Stromal cell of bone marrow (primary cell): ENCODE measurements around the gene PRR35.

ENCODE experiments used
- DNase-seq: peaks from one replicate; pipeline ENCODE4 v3.0.0-alpha.2; 2012; ENCODE audit warnings: low read depth

The PRR35 gene

DNA sequence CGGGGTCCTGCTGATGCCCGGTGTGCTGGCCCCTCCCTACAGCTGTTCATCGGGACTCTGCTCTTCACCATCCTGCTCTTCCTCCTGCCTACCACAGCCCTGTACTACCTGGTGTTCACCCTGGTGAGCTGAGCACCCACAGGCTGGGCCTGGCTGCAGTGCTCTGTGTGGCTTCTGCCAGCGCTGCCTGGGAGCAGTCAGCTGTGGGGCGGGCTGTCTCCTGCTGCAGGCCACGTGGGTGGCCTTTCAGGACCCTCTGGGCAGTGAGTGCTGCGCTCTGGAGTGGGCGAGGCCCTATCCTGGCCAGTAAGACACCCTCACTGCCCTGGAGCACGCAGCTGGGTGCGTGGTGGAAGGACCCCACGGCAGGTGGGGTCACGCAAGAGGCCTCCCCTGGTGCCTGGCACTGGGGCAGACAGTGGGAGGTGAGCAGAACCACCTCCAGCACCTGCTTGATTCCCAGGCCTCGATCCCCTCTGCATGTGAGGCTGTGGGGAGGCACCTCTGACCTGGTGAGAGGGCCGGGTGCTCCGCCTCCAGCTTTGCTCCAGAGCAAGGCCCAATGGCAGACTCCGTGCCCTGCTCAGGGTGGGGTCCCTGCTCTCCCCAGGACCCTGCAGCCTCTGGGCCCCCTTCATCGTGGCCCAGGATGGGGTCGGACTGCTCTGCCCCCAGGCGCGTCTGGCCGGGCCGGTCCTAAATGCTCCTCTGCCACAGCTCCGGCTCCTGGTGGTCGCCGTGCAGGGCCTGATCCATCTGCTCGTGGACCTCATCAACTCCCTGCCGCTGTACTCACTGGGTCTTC, 20.1 kb downstream of the PRR35 start:
- DNase-seq: no peak

- DNase-seq: no peak
Observed at GRCh38 chr16:580946-581498, 20.8 kb downstream of the PRR35 start.

- no peak for DNase-seq
Observed at GRCh38 chr16:582218-582613, 22.0 kb downstream of the PRR35 start.

- DNase-seq: no peak
Observed at GRCh38 chr16:582614-583331, 22.6 kb downstream of the PRR35 start.

- no peak for DNase-seq
Observed at GRCh38 chr16:583470-583814, 23.2 kb downstream of the PRR35 start.

GRCh38 chr16:583815-584591, 23.8 kb downstream of the PRR35 start:
- DNase-seq: no peak

GRCh38 chr16:585351-585750, 25.2 kb downstream of the PRR35 start:
- no peak for DNase-seq

- no peak for DNase-seq
Observed at GRCh38 chr16:586047-586644, 26.0 kb downstream of the PRR35 start.

DNA sequence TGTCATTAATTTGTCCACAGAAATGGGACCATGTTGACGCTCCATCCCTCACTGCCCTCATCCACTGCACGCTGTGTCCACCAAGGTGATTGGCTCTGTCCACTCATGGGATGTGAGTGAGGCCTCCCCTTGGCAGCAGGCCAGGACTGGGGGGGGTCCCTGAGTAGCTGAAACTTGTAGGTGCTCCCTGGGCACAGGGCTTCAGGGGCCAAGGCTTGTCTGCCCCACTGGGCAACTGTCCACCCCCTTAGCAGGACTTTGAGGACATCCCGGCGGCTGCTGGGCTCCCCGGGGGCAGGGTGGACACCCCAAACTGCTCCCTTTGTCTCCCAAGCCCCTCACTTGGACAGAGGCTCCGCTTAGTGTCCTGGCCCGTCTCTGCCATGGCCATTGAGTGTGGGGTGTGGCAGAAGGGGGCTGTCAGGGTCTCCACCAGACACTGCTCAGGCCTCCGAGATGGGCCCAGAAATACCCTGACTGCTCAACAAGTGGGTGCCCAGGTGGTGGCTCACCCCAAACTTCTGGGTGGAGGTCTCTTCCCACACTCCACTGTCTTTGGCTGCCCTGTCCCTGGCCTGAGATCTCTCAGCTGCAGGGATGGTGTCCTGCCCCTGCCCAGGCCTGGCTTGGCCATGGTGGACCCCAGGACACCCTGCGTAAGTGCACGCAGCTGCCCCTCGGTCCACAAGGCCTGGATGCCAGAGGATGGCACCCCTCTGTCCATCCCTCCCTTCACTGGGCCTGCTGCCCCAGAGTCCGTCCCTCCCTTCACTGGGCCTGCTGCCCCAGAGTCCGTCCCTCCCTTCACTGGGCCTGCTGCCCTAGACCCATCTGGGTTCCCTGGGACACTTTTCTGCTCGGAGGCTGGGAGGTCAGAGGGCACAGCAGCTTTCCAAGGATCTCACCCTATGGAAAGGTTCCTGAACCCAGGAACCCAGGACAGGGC, 26.7 kb downstream of the PRR35 start:
- no peak for DNase-seq

DNA sequence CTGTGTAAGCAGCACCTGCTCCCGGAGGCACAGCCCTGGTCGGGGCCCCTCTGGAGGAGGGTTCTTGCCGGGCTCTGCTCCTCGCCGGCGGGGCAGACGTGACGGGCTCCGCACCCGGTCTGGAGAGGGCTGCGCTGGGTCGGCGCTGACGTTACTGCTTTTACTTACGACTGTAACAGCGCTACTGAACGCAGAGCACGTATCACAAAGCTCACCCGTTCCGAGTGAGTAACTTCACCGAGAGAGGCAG, 28.4 kb downstream of the PRR35 start:
- DNase-seq: no peak

GRCh38 chr16:588889-589657, 28.9 kb downstream of the PRR35 start:
- peak; percentile 87 for DNase-seq

GRCh38 chr16:589658-590187, 29.5 kb downstream of the PRR35 start, which contains the start of gene RAB40C:
TSS of gene RAB40C (plus strand) at chr16:590066. CDS start at chr16:590292, 226 bp downstream.
- peak; percentile 91 for DNase-seq

GRCh38 chr16:590188-590814, 30.1 kb downstream of the PRR35 start:
- no peak for DNase-seq

- DNase-seq: no peak
Observed at GRCh38 chr16:590815-591200, 30.6 kb downstream of the PRR35 start.

GRCh38 chr16:591231-591630, 31.0 kb downstream of the PRR35 start:
- no peak for DNase-seq

DNA sequence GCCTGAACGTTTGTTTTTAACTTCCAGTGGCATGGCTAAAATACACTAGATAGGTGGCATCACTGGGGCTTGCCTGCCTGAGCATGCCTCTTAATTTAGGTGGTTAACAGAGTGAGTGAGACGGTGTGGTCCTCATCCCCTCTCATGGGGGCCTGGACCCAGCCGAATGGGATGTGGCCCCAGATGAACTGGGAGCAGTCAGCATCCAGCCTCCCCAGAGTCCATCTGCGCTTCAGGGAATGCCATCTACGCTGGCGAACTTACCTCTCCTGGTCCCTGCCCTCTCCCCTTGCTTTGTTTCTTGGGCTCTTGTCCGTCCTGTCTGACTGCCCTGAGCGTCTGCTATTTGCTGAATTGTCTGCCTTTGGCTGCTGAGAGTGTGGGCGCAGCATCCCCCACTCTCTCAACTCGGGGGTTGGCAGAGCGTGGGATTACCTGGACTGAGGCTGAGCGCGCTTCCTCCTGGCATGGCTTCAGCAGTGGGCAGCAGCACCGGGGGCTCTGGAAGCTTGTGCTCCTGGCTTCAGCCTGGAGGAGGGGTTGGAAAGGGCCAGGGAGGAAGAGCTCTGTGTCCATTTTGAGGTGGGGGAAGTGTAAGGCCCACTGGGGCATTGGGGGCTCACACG, 31.8 kb downstream of the PRR35 start:
- no peak for DNase-seq

DNA sequence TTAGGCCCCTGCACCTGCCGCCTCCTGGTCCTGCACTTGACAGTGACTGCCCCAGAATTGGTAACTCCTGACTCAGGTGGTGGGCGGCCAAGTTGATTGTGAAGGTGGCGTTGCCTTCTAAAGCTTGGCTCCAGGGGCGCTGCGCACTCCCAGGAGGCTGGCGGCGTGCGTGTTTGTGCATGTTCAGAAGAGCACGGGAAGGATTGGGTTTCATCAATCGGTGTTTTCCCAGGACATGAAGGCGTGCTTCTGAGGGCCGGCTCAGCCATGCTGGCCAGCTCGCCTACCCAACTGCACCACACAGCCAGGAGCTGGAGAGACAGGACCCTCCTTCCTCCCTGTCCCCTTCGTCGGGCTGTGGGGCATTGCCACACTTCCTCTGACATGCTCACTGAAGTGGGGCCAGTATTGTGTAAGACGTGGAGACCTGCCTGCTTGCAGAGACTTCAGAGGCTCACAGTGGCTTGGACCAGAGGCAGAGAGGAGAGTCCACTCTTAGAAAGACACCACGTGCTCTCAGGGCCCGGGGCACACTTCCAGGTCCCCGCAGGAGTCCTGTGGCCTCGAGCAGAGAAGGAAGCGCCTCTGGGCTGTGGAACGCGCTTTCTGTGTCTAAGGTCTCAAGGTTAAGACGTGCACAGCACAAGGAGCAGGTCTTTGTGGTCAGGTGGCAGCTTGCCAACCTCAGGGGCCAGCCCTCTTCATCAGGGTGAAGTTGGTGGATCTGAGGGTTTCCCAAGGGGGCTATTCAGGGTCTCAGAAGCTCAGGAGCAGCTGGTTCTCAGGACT, 32.5 kb downstream of the PRR35 start:
- no peak for DNase-seq

DNA sequence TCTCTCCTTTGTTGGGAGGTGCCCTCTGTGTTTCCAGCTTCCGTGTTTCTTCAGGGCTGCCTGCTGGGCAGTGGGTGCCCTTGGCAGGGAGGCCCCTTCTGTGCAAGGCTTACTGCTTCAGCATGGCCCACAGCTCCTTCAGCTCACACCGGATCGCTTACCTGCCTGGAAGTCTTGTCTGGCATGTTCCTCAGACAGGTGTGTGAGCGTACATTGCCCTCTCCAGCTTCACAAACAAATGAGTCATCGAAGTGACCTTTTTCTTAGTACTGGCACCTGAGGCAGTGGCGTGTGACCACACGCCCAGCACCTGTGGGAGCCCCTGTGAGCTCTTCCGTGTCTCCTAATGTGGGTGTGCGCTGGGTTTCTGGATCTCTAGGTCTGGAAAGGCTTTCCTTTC, 33.2 kb downstream of the PRR35 start:
- DNase-seq: no peak
